ENCODE measurements around the gene TFF2. TPM values are rescaled to one million over a fixed set of nuclear protein-coding genes. Genes with fewer than 3 reads are reported as not detected.

The TFF2 gene
- total RNA-seq, 1 donor from 2014 or later, result not detected

- no peak overlapping the region for H3K4me3 ChIP-seq
- no peak overlapping the region for H3K27ac ChIP-seq (replicated peaks)
- peaks cover 49% of the 10 kb centered on the region for H3K27me3 ChIP-seq (ENCODE audit: low read depth)
- H3K36me3 ChIP-seq, result no peaks in the 10 kb centered on the region
- TF ChIP-seq CTCF (IDR thresholded peaks at IDR 0.05; ENCODE audit: borderline replicate concordance), result no peak
- intact Hi-C loops (cut with micrococcal nuclease), result no loop called here
- peaks cover 12% of the 10 kb centered on the region for H3K4me1 ChIP-seq
- no peak for DNase-seq
- no peaks in the 10 kb centered on the region for H3K9me3 ChIP-seq (replicated peaks)
Observed at GRCh38 chr21:42307106-42307505, 43.7 kb downstream of the TFF2 start.

- peaks cover 49% of the 10 kb centered on the region for H3K27me3 ChIP-seq (ENCODE audit: low read depth)
- H3K4me3 ChIP-seq, result no peak overlapping the region
- DNase-seq, result no peak
- peaks cover 18% of the 10 kb centered on the region for H3K4me1 ChIP-seq
- H3K27ac ChIP-seq (replicated peaks), result no peak overlapping the region
- TF ChIP-seq CTCF (IDR thresholded peaks at IDR 0.05; ENCODE audit: borderline replicate concordance), result no peak
- no peaks in the 10 kb centered on the region for H3K36me3 ChIP-seq
- no peaks in the 10 kb centered on the region for H3K9me3 ChIP-seq (replicated peaks)
- intact Hi-C loops (cut with micrococcal nuclease), result no loop called here
Observed at GRCh38 chr21:42306366-42307035, 44.3 kb downstream of the TFF2 start.

- DNase-seq, result no peak
- Histone ChIP-seq H3K9me3 (replicated peaks) (no peaks in the 10 kb centered on the region), H3K4me3 (no peak overlapping the region), H3K27me3 (ENCODE audit: low read depth) (peaks cover 49% of the 10 kb centered on the region), H3K4me1 (peaks cover 25% of the 10 kb centered on the region), H3K36me3 (no peaks in the 10 kb centered on the region), H3K27ac (replicated peaks) (no peak overlapping the region)
- intact Hi-C loops (cut with micrococcal nuclease), result no loop called here
- no peak for TF ChIP-seq CTCF (IDR thresholded peaks at IDR 0.05; ENCODE audit: borderline replicate concordance)
Observed at GRCh38 chr21:42305707-42306147, 45.1 kb downstream of the TFF2 start.

- intact Hi-C loops (cut with micrococcal nuclease), result no loop called here
- H3K4me1 ChIP-seq, result peaks cover 32% of the 10 kb centered on the region
- no peak overlapping the region for H3K27ac ChIP-seq (replicated peaks)
- no peaks in the 10 kb centered on the region for H3K9me3 ChIP-seq (replicated peaks)
- TF ChIP-seq CTCF (IDR thresholded peaks at IDR 0.05; ENCODE audit: borderline replicate concordance), result no peak
- H3K36me3 ChIP-seq, result no peaks in the 10 kb centered on the region
- peaks cover 41% of the 10 kb centered on the region for H3K27me3 ChIP-seq (ENCODE audit: low read depth)
- H3K4me3 ChIP-seq, result no peak overlapping the region
- no peak for DNase-seq
Observed at GRCh38 chr21:42304556-42305454, 46.0 kb downstream of the TFF2 start.

DNA sequence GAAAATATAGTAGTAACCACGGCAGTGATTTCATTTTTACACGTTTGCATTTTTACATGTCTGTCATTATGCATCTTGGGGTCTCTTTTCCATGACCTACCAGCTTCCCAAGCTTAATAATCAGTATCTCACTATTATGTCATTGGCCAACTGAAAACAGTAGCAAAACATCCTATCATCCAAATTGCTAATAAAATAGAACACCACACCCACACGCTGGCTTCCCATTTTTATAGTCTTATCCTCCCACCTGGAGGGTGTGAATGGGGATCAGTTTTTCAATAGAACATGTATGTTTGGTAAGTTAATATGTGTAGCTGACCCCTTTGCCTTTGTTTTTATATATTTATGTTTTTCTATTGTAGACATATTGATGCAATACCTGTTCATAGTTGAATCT lies 47.4 kb downstream of the TFF2 start:
- H3K36me3 ChIP-seq, result no peaks in the 10 kb centered on the region
- H3K27me3 ChIP-seq (ENCODE audit: low read depth), result peaks cover 27% of the 10 kb centered on the region
- no peaks in the 10 kb centered on the region for H3K9me3 ChIP-seq (replicated peaks)
- peaks cover 38% of the 10 kb centered on the region for H3K4me1 ChIP-seq
- no peak overlapping the region for H3K4me3 ChIP-seq
- DNase-seq, result no peak
- no peak overlapping the region for H3K27ac ChIP-seq (replicated peaks)
- no peak for TF ChIP-seq CTCF (IDR thresholded peaks at IDR 0.05; ENCODE audit: borderline replicate concordance)
- intact Hi-C loops (cut with micrococcal nuclease), result no loop called here

Data from left ventricle myocardium inferior (tissue), 1 donor.